22Rv1 (cell line): ENCODE data around the gene CMBL.

Experiments used
- CTCF ChIP-seq: fragments of 450-650 bp; IDR thresholded peaks from 2 replicates; pipeline ENCODE4 v1.5.1; 2017; ENCODE audit warnings: mild to moderate bottlenecking
- ZFX ChIP-seq: fragments of 450-650 bp; IDR thresholded peaks from 2 replicates; pipeline ENCODE4 v1.6.1; 2017; ENCODE audit warnings: antibody characterized with exemption, borderline replicate concordance

GRCh38 chr5:10266137-10266536 lies 41.6 kb downstream of the CMBL start:
- TF ChIP-seq CTCF: no peak
- TF ChIP-seq ZFX: no peak
